KOPT-K1 (cell line): ENCODE results near the gene VSX2.

Experiments used
- H3K27ac ChIP-seq: fragments of 200-600 bp; sonication (generic); 2 replicates; pipeline ENCODE4 v1.5.1; 2016; ENCODE audit warnings: antibody characterized with exemption, mild to moderate bottlenecking, low read depth, low read length; ENCODE audit not compliant: poor library complexity, severe bottlenecking
- H3K36me3 ChIP-seq: fragments of 200-600 bp; sonication (generic); 2 replicates; pipeline ENCODE4 v1.5.1; 2017; ENCODE audit warnings: antibody characterized with exemption, mild to moderate bottlenecking, low read length, moderate library complexity; ENCODE audit not compliant: insufficient read depth
- H3K9me3 ChIP-seq: fragments of 200-600 bp; sonication (generic); 2 replicates; pipeline ENCODE4 v1.5.1; 2017; ENCODE audit warnings: antibody characterized with exemption, low read length, mild to moderate bottlenecking; ENCODE audit not compliant: insufficient read depth, poor library complexity, severe bottlenecking

VSX2 gene

DNA sequence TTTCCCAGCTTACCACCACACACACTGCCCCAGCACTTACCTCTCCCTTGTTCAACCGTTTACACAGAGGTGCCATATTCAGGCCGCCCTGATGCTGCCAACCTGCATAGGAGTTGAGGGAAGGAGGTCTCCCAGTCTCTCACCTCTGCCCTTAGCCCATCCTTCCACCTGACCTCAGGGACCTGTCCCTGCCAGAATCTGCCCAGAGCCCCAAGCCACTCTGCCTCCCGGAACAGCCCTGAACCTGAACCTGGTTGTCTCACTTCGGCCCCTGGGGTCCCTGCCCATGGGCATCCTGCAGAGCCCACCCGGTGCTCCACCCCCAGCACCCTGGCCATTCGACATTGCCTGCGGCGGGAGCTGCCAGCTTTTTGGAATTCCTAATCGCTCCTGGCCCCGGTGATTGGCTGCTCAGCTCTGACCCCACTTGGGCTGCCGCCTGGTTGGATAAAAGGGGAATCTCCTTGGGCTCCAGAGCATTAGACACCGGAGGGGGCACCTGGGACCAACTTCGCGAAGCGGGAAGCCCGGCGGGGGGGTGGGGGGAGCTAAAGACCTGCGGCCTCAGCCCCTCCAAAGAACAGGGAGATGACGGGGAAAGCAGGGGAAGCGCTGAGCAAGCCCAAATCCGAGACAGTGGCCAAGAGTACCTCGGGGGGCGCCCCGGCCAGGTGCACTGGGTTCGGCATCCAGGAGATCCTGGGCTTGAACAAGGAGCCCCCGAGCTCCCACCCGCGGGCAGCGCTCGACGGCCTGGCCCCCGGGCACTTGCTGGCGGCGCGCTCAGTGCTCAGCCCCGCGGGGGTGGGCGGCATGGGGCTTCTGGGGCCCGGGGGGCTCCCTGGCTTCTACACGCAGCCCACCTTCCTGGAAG lies at the start of gene VSX2:
Gene VSX2, plus strand, starts transcription at position 476 of the 874 bp plus-strand sequence. Its CDS starts 113 bp downstream, at position 589.
- Histone ChIP-seq H3K27ac (no peak within 1 kb of the TSS), H3K36me3 (no peaks in the 10 kb centered on the region), H3K9me3 (no peaks in the 10 kb centered on the region)

DNA sequence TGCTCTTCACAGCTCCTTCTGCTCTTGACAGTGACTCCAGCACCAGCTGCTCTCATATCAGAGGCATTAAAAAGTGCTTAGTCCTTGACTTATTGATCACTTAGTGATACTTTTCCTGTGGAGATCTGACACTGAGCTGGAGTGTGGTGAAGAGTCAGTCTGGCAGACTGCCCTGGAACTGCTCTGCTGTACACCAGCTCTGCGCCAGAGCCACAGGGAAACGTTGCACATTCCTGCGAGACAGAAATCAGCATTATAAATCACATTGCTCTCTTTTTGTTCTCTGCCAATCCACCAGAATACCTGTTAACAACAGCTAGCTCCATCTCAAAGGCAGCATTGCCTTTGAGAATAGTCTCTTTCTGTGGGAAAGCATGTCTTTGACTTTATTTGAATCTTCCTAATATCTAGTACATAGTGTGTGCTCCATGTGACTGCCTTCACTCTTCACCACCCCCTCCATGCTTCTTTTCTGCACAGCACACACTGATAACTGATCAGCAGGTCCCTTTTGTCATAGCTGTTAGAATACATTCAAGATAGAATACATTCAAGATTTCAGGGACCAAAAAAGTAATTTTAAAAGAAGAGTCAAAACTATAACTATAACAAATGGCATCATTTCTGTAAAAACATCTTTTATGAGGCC lies 48.2 kb upstream of the VSX2 start:
- no peaks in the 10 kb centered on the region for H3K9me3 ChIP-seq

DNA sequence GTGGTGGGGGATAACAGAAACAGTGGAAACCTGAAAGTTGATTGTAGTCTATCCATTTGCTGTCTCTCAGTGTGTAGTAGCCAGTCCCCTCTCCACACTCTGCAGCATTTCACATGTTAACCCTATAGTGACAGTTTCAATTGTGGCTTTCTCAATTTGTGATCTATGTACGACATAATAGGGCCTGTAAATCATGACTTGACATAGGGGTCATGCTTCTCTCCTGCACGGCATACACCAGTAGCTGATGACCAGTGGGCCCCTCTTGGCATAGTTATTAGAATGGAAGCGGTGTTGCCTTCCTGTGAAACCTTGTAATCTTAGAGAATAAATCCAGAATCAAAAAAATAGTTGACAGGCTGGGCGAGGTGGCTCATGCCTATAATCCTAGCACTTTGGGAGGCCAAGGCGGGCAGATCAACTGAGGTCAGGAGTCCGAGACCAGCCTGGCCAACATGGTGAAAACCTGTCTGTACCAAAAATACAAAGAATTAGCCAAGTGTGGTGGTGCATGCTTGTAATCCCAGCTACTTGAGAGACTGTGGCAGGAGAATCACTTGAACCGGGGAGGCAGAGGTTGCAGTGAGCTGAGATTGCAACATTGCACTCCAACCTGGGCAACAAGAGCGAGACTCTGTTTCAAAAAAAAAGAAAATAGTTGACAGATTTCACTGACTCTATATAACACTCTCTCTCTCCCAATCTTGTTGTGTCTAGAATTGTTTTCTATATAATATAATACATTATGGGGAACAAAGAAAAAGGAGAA lies 44.6 kb upstream of the VSX2 start:
- Histone ChIP-seq H3K27ac (no peak overlapping the region), H3K9me3 (no peaks in the 10 kb centered on the region)

More for the DNA sequence above, 48.2 kb upstream of the VSX2 start:
- H3K36me3 ChIP-seq = no peaks in the 10 kb centered on the region
- no peak overlapping the region for H3K27ac ChIP-seq

DNA sequence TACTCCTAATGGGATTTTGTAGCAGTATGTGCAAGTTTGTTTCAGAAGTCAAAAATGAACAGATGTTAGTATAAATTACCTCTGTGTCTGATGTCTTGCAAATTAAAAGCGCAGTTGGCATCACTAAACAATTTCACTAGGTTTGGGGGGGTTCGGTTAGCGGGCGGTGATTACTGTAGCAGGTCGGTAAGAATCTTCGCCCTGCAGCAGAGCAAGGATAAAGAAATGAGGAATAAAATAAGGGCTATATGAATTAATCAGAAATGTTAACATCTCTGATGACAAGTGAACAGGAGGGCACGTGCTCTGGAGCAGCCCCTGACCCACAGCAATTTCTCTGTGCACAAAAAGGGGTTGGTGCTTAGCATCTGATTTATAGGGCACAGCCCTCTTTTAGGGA lies 43.6 kb upstream of the VSX2 start:
- no peaks in the 10 kb centered on the region for H3K9me3 ChIP-seq
- no peak overlapping the region for H3K27ac ChIP-seq
- H3K36me3 ChIP-seq = peaks cover 13% of the 10 kb centered on the region

More for the DNA sequence above, 44.6 kb upstream of the VSX2 start:
- peaks cover 9% of the 10 kb centered on the region for H3K36me3 ChIP-seq

DNA sequence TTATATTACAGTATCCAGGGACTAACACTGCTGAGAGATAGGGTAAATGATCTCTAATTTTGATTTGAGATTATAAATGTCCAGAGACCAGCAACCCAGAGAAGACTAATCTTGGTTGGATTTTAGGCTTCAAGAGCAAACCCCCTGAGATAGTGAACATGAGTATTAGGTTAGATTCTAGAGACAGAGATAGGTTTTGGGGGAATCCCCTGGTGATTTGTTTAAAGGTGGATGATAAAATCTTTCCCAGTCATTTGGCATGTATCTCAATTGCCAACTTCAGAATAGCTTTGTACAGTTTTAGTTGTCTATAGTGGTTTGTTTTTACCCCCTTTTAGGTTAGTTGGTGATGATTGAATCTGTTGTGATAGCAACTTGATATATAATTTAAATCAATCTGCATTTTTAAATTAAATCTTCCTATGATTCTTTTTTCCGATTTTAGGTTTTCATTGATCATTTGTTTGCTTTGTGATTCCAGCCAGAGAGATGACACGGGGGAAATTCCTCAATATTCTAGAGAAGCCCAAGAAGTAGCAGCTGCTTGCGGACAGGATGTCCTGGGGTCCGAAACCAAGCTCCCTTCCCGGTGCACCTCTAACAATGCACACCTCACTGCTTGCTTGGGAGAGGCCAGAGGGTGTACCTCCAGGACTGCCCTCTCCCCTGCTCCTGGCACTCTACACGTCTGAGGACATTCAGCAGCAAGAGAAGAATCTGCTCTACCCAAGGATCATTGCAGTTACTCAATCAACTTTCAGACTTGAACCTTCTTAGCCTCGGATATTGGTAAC lies 40.6 kb upstream of the VSX2 start:
- H3K9me3 ChIP-seq = no peaks in the 10 kb centered on the region
- H3K27ac ChIP-seq = no peak overlapping the region
- peaks cover 13% of the 10 kb centered on the region for H3K36me3 ChIP-seq

DNA sequence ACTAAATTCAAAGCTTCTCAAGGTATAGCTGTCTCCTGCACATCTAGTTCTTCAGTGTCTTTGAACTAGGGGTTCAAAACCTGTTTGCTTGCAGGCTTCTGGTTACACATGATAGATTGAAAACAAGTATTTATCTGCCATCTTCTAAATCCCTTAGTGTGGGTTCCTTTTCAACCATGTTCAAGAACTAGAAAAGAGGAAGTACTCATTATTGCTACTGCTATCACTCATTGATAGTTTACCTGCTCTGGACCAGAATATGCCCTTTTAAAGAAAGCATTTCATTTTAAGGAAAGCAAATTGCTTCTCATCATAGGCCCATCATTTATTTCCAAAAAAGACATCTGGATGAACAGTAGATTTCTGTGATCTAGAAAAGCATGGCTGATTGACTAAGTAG lies 37.1 kb upstream of the VSX2 start:
- Histone ChIP-seq H3K27ac (no peak overlapping the region), H3K9me3 (no peaks in the 10 kb centered on the region), H3K36me3 (peaks cover 13% of the 10 kb centered on the region)

DNA sequence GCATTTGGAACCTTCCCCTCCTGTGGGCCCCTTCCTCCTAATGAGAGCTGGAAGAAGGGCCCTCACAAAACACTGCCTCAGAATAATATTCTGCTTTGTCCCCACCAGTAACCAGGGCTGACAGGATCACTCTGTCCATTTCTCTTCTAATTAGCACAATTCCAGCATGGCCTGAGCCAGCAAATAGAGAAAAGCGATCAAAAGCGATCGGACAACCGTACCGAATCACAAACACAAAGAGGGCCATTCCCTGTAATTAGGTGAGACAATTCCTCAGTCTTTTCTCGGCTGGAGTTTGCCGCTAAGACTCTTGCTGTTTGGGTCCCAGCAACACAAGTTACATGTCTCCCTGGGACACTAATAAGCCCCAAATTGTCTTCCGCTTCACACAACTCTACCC lies 35.6 kb upstream of the VSX2 start:
- H3K27ac ChIP-seq = no peak overlapping the region
- H3K9me3 ChIP-seq = no peaks in the 10 kb centered on the region
- peaks cover 13% of the 10 kb centered on the region for H3K36me3 ChIP-seq

DNA sequence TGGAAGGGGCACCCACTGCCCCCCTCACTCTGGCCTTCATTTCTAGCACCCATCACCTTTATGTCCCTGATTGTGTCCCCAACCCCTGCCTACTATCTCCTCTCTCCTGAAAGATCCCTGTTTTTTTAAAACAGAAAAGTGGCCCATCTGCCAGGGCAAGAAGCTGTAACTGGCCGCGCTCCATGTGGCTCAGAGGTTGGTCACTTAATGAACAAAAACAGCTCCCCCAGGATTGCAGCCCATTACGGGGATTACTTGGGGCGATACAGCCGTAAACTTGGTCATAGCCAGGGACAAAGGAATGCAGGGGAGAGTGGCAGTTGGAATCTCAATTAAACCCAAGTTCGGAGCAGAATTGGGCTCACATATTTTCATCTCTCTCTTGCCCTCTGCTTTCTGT lies 34.8 kb upstream of the VSX2 start:
- H3K36me3 ChIP-seq = peaks cover 5% of the 10 kb centered on the region
- H3K9me3 ChIP-seq = no peaks in the 10 kb centered on the region
- no peak overlapping the region for H3K27ac ChIP-seq

DNA sequence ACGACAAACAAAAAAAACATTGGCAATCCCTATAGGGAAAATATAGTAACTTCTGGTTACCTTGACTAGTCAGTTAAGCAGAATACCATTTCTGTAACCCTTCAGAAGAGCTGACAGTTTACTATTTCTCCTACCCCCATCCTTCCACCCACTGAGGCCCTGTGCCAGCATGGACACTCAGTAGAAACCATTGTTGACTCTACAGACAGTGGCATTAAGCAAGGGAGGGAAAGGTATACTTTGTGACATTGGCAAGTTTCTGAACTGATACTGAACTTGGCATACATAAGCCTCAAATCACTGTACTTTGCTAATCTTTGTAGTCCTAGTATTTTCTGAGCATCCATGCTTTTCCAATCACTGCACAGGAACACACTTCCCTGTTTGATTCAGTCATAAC lies 33.4 kb upstream of the VSX2 start:
- no peaks in the 10 kb centered on the region for H3K36me3 ChIP-seq
- H3K9me3 ChIP-seq = no peaks in the 10 kb centered on the region
- H3K27ac ChIP-seq = no peak overlapping the region

DNA sequence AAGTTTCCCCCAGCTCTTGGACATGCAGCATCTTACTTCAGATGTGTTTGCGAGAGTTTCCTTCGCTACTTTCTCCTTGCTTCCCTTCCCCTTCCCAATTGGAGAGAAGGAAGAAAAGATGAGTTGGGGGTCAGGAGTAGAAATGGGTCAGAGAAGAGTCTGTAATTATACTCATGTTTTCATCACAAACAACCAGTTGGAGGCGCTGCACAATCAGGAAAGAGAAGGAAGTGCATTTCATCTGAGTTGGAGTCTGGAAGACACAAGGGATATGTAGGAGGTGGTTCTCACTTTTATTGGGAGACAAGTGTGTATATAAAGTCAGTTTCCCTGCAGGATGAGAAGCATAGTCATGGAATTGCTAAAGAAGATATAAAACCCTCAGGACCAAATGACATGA lies 31.3 kb upstream of the VSX2 start:
- no peaks in the 10 kb centered on the region for H3K36me3 ChIP-seq
- no peak overlapping the region for H3K27ac ChIP-seq
- no peaks in the 10 kb centered on the region for H3K9me3 ChIP-seq

DNA sequence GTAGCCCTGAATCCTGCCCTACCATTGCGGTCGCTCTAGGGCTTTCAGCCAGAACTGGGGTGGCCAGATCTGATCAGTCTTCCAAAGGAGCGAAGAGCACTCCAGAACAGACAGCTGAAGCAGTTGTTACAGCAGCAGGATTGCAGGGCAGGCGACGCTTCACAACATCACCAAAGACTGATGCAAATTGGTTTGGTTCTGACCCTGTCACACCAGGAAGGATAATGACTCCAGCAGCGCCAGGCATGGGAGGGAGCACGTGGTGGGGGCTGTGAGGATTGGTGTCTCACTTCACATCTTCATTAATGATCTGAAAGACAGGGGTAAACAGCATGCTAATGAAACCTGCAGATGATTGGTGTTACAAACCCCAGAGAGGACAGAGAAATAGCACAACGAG lies 30.6 kb upstream of the VSX2 start:
- H3K9me3 ChIP-seq = no peaks in the 10 kb centered on the region
- H3K36me3 ChIP-seq = no peaks in the 10 kb centered on the region
- H3K27ac ChIP-seq = no peak overlapping the region

DNA sequence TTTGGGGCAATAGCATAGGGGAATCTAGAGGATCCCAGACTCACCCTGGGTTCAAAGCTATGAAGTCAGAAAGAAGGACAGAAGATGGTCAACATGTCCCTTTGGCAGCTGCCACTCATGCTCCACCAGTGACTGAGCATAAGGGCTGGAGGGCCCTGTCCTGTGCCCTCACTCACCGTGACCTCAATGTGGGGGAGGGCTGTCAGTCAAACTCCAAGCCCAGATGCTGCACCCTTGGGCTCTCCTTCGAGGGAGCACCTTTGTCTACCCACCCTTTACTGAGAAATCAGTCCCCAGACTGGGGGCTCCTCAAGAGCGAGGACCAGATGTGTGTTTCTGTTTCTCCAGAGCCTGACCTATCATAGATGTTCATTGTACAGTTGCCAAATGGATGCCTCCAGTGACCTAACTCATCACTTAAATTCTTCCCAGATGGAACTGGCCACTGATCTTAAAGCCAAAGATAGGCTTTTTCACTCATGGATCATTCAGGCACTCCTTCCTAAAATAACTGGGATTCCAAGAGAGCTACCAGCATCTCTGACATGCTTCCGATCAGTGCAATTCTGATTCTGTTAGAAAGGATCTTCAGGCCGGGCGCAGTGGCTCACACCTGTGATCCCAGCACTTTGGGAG lies 27.2 kb upstream of the VSX2 start:
- H3K36me3 ChIP-seq = no peaks in the 10 kb centered on the region
- no peak overlapping the region for H3K27ac ChIP-seq
- H3K9me3 ChIP-seq = no peaks in the 10 kb centered on the region

DNA sequence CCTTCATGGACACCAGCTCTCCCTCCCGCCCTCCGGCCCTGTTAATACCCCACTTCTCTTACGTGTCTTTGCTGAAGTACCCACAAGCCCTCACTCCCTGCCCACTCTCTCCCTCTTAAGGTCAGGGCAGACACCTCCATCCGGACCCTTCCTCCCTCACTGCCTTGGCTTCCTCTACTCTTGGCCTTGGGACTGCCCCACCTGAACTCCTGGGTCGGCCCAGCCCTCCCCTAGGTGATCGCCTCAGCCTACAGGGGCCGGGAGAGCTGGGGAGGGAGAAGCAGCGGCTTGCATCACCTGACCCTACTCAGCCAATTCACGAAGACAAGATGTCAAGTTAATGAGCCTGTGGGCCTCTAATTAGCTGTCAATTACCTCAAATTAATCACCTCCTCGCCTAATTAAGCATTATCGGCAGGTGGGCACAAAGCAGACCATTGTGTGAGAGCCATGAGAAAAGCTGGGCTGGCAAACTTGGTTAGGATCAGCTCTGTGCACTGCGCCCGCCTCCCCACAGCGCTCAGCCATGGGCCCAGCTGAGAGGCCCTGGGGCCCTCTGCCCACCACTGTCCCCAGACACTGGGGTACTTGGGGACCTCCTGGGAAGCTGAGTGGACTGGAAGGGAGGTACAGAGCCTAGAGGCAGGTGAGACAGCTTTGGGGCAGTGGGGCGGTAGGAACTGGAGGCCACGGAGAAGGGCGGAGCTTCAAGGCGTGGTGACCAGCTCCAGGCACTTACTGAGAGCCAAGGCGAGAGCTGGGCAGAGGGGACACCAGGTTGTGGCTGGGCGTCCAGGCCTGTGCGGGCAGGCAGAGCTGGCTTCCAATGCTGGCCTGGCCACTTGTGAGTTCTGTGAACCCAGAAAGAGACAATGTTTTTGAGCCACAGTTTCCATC lies 25.1 kb upstream of the VSX2 start:
- Histone ChIP-seq H3K27ac (no peak overlapping the region), H3K9me3 (no peaks in the 10 kb centered on the region), H3K36me3 (no peaks in the 10 kb centered on the region)
